Astrocyte (in vitro differentiated cells and primary cell): Measurements from ENCODE around the gene CFAP73.

Experiments
- CTCF ChIP-seq: IDR thresholded peaks from 2 replicates; pipeline ENCODE4 v1.5.1; 2011; ENCODE audit warnings: low read depth, mild to moderate bottlenecking, inconsistent platforms, low read length, moderate library complexity; ENCODE audit not compliant: insufficient read depth
- EZH2 ChIP-seq: IDR thresholded peaks from 2 replicates; pipeline ENCODE4 v1.6.1; 2012; ENCODE audit warnings: mild to moderate bottlenecking, low read length, inconsistent platforms; ENCODE audit not compliant: insufficient read depth

DNA sequence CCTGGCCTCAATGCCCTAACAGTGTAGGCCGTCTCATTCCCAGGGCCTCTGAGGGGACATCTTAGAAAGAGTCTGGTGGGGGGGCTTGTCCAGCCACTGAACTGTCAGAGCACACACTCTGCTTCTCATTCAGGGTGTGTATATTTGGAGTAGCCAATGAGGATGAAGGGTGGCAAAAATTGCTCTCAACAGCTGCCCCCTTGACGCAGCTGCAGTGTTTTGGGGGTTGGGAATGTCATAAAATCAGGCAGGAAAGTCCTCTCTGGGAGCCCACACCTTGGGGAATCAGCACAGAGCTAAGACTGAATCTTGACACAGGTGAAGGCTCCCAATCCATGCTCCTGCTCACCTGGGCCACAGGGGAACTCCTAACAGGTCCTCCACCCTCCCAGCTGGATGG, 15.5 kb upstream of the CFAP73 start:
- no peak for TF ChIP-seq CTCF
- no peak for TF ChIP-seq EZH2
